ENCODE measurements around the gene MYO9A.

MYO9A gene

GRCh38 chr15:71779073-71779797 lies 338.7 kb downstream of the MYO9A start:
- no peak for DNase-seq

GRCh38 chr15:71777216-71777943 lies 340.6 kb downstream of the MYO9A start:
- no peak for DNase-seq

- no peak for DNase-seq
Measured at GRCh38 chr15:71776304-71776703, 341.6 kb downstream of the MYO9A start.

- DNase-seq, result no peak
Measured at GRCh38 chr15:71775856-71776255, 342.1 kb downstream of the MYO9A start.

GRCh38 chr15:71773206-71773859 lies 344.6 kb downstream of the MYO9A start:
- no peak for DNase-seq

Data from right hindlimb (tissue), 1 donor.